HEK293 (cell line): ENCODE measurements around the gene JPH3.

Experiments
- BCL11B ChIP-seq: fragments of 450-650 bp; formaldehyde crosslinking; IDR thresholded peaks from 2 replicates; pipeline ENCODE4 v1.5.1; 2016; ENCODE audit warnings: low read depth, missing biosample characterization, missing genetic modification characterization
- ZNF211 ChIP-seq: fragments of 450-650 bp; formaldehyde crosslinking; IDR thresholded peaks from 2 replicates; pipeline ENCODE4 v1.5.1; 2016; ENCODE audit warnings: low read depth, missing biosample characterization, missing genetic modification characterization
- ZNF571 ChIP-seq: fragments of 450-650 bp; formaldehyde crosslinking; IDR thresholded peaks from 2 replicates; pipeline ENCODE4 v1.5.0; 2017; ENCODE audit warnings: missing biosample characterization, missing genetic modification characterization
- ZNF621 ChIP-seq: fragments of 450-650 bp; formaldehyde crosslinking; IDR thresholded peaks from 2 replicates; pipeline ENCODE4 v1.5.1; 2017; ENCODE audit warnings: missing biosample characterization, missing genetic modification characterization
- TF ChIP-seq, protein P1 (sequence below): fragments of 450-650 bp; formaldehyde crosslinking; IDR thresholded peaks from 2 replicates; pipeline ENCODE4 v1.5.1; 2016; ENCODE audit warnings: missing biosample characterization, missing genetic modification characterization
- TF ChIP-seq, protein P2 (sequence below): fragments of 450-650 bp; formaldehyde crosslinking; IDR thresholded peaks from 2 replicates; pipeline ENCODE4 v1.5.1; 2016; ENCODE audit warnings: missing biosample characterization, missing genetic modification characterization
- TF ChIP-seq, protein P3 (sequence below): fragments of 450-650 bp; formaldehyde crosslinking; IDR thresholded peaks from 2 replicates; pipeline ENCODE4 v1.5.1; 2016; ENCODE audit warnings: missing biosample characterization, missing genetic modification characterization
- TF ChIP-seq, protein P4 (sequence below): fragments of 450-650 bp; IDR thresholded peaks from 2 replicates; pipeline ENCODE4 v1.5.1; 2018; ENCODE audit warnings: missing biosample characterization, missing genetic modification characterization
- TF ChIP-seq, protein P5 (sequence below): fragments of 450-650 bp; formaldehyde crosslinking; IDR thresholded peaks from 2 replicates; pipeline ENCODE4 v1.5.1; 2016; ENCODE audit warnings: missing biosample characterization, missing genetic modification characterization, low read depth

DNA sequence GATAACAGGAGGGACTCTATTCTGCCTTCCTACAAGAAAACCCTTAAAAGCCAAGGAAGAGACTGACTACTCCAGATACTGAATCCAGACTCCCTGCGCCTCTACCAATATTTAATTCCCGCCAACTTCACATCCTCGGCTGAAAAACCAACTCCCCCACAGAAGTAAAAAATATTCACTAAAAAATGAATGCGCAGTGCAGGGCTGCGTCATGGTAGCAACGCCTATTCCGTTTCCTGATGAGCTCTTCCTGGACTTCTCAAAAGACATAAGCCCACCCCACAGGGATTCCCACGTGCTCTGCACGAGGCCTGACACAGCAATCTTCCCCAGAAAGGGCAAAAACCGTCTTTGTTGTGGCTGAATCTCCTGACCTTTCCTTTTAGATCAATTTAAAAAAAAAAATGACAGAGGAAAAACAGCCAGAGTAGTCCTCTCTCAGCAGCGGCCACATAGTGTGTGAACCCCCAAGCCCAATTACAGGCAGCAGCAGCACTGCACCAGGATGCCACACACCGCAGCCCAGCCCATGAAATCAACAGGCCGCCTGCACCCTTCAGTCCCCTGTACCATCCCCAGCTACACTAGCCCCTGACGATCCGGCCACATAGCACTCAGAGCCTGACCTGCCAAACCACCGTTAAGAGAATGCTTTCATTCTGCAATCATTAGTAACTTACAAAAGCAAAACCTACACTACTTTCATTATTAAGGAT is 139.6 kb downstream of the JPH3 start:
- TF ChIP-seq, protein P1, sequence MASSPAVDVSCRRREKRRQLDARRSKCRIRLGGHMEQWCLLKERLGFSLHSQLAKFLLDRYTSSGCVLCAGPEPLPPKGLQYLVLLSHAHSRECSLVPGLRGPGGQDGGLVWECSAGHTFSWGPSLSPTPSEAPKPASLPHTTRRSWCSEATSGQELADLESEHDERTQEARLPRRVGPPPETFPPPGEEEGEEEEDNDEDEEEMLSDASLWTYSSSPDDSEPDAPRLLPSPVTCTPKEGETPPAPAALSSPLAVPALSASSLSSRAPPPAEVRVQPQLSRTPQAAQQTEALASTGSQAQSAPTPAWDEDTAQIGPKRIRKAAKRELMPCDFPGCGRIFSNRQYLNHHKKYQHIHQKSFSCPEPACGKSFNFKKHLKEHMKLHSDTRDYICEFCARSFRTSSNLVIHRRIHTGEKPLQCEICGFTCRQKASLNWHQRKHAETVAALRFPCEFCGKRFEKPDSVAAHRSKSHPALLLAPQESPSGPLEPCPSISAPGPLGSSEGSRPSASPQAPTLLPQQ (tag by site-specific recombination): no peak
- TF ChIP-seq, protein P2, sequence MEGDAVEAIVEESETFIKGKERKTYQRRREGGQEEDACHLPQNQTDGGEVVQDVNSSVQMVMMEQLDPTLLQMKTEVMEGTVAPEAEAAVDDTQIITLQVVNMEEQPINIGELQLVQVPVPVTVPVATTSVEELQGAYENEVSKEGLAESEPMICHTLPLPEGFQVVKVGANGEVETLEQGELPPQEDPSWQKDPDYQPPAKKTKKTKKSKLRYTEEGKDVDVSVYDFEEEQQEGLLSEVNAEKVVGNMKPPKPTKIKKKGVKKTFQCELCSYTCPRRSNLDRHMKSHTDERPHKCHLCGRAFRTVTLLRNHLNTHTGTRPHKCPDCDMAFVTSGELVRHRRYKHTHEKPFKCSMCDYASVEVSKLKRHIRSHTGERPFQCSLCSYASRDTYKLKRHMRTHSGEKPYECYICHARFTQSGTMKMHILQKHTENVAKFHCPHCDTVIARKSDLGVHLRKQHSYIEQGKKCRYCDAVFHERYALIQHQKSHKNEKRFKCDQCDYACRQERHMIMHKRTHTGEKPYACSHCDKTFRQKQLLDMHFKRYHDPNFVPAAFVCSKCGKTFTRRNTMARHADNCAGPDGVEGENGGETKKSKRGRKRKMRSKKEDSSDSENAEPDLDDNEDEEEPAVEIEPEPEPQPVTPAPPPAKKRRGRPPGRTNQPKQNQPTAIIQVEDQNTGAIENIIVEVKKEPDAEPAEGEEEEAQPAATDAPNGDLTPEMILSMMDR (tag by site-specific recombination): no peak
- TF ChIP-seq, protein P3, sequence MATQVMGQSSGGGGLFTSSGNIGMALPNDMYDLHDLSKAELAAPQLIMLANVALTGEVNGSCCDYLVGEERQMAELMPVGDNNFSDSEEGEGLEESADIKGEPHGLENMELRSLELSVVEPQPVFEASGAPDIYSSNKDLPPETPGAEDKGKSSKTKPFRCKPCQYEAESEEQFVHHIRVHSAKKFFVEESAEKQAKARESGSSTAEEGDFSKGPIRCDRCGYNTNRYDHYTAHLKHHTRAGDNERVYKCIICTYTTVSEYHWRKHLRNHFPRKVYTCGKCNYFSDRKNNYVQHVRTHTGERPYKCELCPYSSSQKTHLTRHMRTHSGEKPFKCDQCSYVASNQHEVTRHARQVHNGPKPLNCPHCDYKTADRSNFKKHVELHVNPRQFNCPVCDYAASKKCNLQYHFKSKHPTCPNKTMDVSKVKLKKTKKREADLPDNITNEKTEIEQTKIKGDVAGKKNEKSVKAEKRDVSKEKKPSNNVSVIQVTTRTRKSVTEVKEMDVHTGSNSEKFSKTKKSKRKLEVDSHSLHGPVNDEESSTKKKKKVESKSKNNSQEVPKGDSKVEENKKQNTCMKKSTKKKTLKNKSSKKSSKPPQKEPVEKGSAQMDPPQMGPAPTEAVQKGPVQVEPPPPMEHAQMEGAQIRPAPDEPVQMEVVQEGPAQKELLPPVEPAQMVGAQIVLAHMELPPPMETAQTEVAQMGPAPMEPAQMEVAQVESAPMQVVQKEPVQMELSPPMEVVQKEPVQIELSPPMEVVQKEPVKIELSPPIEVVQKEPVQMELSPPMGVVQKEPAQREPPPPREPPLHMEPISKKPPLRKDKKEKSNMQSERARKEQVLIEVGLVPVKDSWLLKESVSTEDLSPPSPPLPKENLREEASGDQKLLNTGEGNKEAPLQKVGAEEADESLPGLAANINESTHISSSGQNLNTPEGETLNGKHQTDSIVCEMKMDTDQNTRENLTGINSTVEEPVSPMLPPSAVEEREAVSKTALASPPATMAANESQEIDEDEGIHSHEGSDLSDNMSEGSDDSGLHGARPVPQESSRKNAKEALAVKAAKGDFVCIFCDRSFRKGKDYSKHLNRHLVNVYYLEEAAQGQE (tag by site-specific recombination): no peak
- TF ChIP-seq ZNF211 (tag by site-specific recombination) (no peak), BCL11B (tag by site-specific recombination) (no peak), ZNF621 (tag by site-specific recombination) (no peak), ZNF571 (tag by site-specific recombination) (no peak)
- TF ChIP-seq, protein P4, sequence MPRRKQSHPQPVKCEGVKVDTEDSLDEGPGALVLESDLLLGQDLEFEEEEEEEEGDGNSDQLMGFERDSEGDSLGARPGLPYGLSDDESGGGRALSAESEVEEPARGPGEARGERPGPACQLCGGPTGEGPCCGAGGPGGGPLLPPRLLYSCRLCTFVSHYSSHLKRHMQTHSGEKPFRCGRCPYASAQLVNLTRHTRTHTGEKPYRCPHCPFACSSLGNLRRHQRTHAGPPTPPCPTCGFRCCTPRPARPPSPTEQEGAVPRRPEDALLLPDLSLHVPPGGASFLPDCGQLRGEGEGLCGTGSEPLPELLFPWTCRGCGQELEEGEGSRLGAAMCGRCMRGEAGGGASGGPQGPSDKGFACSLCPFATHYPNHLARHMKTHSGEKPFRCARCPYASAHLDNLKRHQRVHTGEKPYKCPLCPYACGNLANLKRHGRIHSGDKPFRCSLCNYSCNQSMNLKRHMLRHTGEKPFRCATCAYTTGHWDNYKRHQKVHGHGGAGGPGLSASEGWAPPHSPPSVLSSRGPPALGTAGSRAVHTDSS (tag by site-specific recombination): no peak
- TF ChIP-seq, protein P5, sequence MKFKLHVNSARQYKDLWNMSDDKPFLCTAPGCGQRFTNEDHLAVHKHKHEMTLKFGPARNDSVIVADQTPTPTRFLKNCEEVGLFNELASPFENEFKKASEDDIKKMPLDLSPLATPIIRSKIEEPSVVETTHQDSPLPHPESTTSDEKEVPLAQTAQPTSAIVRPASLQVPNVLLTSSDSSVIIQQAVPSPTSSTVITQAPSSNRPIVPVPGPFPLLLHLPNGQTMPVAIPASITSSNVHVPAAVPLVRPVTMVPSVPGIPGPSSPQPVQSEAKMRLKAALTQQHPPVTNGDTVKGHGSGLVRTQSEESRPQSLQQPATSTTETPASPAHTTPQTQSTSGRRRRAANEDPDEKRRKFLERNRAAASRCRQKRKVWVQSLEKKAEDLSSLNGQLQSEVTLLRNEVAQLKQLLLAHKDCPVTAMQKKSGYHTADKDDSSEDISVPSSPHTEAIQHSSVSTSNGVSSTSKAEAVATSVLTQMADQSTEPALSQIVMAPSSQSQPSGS (tag by site-specific recombination): no peak
